Measurements from ENCODE around the gene ZNF862. TPM values are rescaled to one million over a fixed set of nuclear protein-coding genes. Genes with fewer than 3 reads are reported as not detected.
A peak's percentile ranks its signal among the peaks of the same experiment; 100 is the strongest.

The ZNF862 gene
- polyA plus RNA-seq, 3 donors, result 19.9 to 24.6 (median 19.9) TPM

GRCh38 chr7:149833495-149834130 lies 4.6 kb upstream of the ZNF862 start:
- no peak for DNase-seq (ENCODE audit: extremely low read depth in 1 of 11, low read depth in 9 of 11, low spot score in 4 of 11)

GRCh38 chr7:149834601-149835000 lies 3.6 kb upstream of the ZNF862 start:
- DNase-seq (ENCODE audit: extremely low read depth in 1 of 11, low read depth in 9 of 11, low spot score in 4 of 11), result no peak

GRCh38 chr7:149836434-149836833 lies 1.7 kb upstream of the ZNF862 start:
- no peak for DNase-seq (ENCODE audit: extremely low read depth in 1 of 11, low read depth in 9 of 11, low spot score in 4 of 11)

- no peak for DNase-seq (ENCODE audit: extremely low read depth in 1 of 11, low read depth in 9 of 11, low spot score in 4 of 11)
These were observed 481 bp upstream of the ZNF862 start for GRCh38 chr7:149837564-149838223.

DNA sequence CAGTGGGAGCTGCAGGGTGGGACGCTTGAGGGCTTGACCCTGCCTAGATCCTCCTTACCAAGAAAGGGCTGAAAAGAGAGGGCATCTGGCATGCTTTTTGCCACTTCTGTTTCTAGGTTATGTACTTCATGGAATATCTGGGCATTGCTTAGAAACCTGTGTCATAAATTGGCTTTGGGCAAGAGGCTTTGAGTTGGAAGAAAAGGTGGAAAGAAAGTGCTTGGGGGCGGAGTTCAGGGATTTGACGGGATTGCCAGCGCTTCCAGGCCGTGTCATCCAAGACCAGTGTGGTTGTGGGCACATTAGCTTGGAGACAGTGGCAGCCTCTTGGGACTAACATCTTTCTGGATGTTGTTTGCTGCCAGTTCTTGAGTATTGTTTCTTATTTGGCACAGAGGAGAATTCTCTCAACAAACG lies 825 bp downstream of the ZNF862 start:
- peak in 1 of 11 donors; percentile 36 for DNase-seq (ENCODE audit: extremely low read depth in 1 of 11, low read depth in 9 of 11, low spot score in 4 of 11)

DNA sequence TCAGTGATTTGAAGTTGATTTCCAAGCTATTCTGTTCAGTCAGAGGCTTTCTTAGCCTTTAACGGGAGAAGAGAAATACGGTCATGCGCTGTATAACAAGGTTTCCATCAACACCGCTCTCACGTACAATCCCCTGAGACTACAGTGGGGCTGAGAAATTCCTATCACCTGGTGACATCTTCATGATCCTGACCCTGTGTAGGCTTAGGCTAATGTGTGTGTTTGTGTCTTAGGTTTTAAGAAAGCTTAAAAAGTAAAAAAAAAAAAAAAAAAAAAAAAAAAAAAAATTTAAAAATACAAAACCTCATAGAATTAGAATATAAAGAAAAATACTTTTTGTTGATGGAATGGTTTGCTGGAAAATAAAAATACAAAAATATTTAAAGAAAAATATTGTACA lies 1.8 kb downstream of the ZNF862 start:
- DNase-seq (ENCODE audit: extremely low read depth in 1 of 11, low read depth in 9 of 11, low spot score in 4 of 11), result no peak

- DNase-seq (ENCODE audit: extremely low read depth in 1 of 11, low read depth in 9 of 11, low spot score in 4 of 11), result no peak
These were observed 5.4 kb downstream of the ZNF862 start for GRCh38 chr7:149843566-149843965.

- DNase-seq (ENCODE audit: extremely low read depth in 1 of 11, low read depth in 9 of 11, low spot score in 4 of 11), result no peak
These were observed 6.3 kb downstream of the ZNF862 start for GRCh38 chr7:149844445-149844844.

DNA sequence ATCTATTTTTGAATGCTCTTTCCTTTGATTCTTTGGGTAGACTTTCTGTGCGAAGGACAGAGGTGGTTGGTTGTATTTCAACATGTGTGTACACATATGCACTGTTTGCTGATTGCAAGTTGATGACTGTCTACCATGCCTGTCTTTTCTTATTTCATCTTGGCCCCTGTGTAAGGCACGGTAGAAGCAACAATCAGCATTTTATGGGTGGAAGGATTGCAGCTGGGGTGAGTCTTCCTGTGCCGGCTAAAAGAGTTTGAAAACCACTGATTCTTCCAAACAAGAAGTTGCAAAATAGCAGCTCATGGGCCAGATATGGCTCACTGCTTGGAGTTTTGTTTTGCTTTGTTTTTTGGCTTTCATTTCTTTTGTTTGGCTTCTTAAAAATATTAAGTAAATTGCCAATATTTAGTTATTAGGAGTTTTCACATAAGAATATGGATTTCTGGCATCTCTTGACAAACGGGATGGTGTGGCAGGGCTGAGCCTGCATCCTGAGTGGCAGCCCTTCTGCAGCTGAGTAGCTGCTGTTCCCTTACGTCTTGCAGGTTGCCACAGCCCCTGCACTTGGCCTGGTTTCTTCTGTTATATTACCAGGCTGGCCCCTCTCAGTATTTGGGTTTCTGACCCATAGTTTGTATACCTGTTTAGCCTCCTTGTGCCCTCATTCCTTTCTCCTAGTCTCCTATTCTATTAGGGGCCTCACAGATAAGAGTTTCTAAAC lies 7.2 kb downstream of the ZNF862 start:
- DNase-seq (ENCODE audit: extremely low read depth in 1 of 11, low read depth in 9 of 11, low spot score in 4 of 11), result no peak

GRCh38 chr7:149846021-149846420 lies 7.8 kb downstream of the ZNF862 start:
- no peak for DNase-seq (ENCODE audit: extremely low read depth in 1 of 11, low read depth in 9 of 11, low spot score in 4 of 11)

- DNase-seq (ENCODE audit: extremely low read depth in 1 of 11, low read depth in 9 of 11, low spot score in 4 of 11), result no peak
These were observed 8.4 kb downstream of the ZNF862 start for GRCh38 chr7:149846436-149847046.

GRCh38 chr7:149849174-149849573 lies 11.0 kb downstream of the ZNF862 start:
- DNase-seq (ENCODE audit: extremely low read depth in 1 of 11, low read depth in 9 of 11, low spot score in 4 of 11), result no peak

DNA sequence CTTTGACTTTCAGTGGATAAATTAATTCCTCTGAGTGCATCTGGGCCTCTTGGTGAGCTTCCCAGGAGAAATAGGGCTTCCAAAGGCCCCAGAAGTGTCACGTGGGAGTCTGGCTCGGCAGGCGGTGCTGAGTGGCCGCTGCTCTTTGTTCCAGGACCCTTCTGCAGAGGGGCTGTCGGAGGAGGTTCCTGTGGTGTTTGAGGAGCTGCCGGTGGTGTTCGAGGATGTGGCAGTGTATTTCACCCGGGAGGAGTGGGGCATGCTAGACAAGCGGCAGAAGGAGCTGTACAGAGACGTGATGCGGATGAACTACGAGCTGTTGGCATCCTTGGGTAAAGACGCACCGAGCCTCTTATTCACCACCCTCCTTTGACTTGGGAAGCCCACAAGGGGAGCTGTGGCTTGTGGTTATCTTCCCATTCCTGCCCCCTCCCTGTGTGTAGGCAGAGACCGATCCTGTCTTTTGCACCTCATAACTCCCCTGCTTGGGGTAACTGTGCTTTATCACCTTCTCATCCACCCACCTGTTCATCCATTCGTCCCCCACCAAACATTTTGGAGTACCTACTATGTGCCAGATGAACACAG lies 11.9 kb downstream of the ZNF862 start:
- no peak for DNase-seq (ENCODE audit: extremely low read depth in 1 of 11, low read depth in 9 of 11, low spot score in 4 of 11)

DNA sequence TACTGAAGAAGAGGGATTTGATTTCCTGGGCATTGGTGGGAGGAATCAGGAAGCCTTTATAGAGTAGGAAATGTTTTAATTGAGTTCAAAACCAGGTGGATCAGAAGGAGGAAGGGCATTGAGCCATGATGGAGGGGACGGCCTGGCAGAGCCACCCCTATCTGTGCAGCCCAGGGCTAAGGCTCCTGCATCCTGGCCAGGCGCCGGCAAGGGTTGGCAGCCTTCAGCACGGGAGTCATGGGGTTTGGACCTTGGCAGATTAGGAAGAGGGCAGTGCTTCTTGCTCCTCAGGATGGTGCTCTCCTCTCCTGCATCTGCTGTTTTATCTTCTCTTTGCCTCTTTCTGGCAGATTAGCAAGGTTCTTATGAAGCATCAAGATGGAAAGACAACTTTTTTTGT lies 12.5 kb downstream of the ZNF862 start:
- no peak for DNase-seq (ENCODE audit: extremely low read depth in 1 of 11, low read depth in 9 of 11, low spot score in 4 of 11)

DNA sequence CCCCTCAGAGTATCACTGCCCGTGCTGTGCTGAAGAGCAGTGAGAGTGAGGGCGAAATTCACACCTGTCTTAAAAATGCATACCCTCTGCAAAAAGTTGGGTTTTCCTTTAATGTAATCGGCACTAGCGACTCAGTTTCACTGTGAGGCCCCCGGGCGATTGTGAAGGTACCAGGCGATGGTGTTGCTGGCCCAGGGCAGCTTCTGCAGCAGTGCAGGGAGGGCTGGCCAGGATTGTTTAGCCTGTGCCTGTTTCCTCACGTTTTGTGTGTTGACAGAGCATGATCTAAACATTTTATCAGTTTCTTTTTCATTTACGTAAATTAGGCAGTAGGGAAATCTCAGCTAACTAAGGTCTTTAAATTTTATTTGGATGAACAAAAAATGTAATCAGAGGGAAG lies 13.3 kb downstream of the ZNF862 start:
- no peak for DNase-seq (ENCODE audit: extremely low read depth in 1 of 11, low read depth in 9 of 11, low spot score in 4 of 11)

- DNase-seq (ENCODE audit: extremely low read depth in 1 of 11, low read depth in 9 of 11, low spot score in 4 of 11), result no peak
These were observed 15.0 kb downstream of the ZNF862 start for GRCh38 chr7:149853157-149853556.

GRCh38 chr7:149854611-149855360 lies 16.6 kb downstream of the ZNF862 start:
- peak in 2 of 11 donors; percentile 51 to 74 for DNase-seq (ENCODE audit: extremely low read depth in 1 of 11, low read depth in 9 of 11, low spot score in 4 of 11)

DNA sequence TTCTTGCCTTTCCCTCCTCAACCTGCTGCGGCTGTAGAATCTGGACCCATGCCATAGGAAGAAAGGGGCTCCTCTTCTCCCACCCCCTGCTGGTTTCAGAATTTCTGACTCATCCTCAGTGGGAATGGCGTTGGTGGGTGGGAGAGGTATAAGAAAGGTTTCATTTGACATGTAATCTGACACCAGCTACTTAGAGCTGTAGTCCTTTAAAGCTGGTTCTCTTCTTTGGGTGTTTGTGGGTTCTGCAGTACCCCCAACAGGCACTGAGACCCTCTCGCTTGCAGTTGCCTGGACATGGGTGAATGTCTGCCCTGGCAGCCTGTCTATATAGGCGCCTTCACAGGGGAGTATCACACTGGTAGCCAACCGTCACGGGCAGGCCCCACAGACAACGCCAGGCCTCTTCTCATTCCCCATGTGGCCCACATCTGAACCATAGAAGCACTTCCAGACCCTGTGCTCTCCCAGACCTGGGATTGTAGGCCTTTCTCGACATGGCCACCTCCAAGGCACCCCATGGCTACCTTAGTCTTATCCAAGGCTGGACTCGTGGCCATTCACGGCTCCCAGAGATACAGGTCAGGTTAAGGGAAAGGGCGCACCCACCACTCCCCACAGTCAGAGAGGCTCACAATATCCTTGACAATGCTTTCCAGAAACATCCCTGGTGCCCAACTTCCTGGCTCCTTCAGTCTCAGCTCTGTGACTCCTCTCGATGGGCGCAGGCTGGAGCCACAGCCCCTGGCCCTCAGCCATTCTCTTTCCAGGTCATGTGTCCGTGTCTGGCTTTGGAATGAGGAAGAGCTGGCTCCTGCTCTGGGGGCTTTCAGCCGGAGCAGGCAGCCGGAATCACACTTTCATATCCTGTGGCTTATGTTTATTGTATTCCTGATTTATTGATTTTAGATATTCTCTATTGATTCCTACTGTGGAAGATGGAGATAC lies 17.5 kb downstream of the ZNF862 start:
- no peak for DNase-seq (ENCODE audit: extremely low read depth in 1 of 11, low read depth in 9 of 11, low spot score in 4 of 11)

Data from renal cortex interstitium (tissue), 11 donors.